DOHH2 (cell line): ENCODE measurements around the gene SLC17A4.

Experiments used
- H3F3A ChIP-seq: fragments of 200-600 bp; sonication (generic), shearing (Covaris generic); 2 replicates; pipeline ENCODE4 v1.6.0; 2016; ENCODE audit warnings: antibody characterized with exemption, mild to moderate bottlenecking; ENCODE audit not compliant: control insufficient read depth, insufficient read depth
- H3K27ac ChIP-seq: fragments of 200-600 bp; sonication (generic); 2 replicates; pipeline ENCODE4 v1.5.1; 2014; ENCODE audit warnings: low read depth, mild to moderate bottlenecking, low read length, moderate library complexity
- H3K27me3 ChIP-seq: fragments of 200-600 bp; sonication (generic); 2 replicates; pipeline ENCODE4 v1.6.1; 2014; ENCODE audit warnings: mild to moderate bottlenecking, low read length, mixed read lengths; ENCODE audit not compliant: control insufficient read depth
- H3K36me3 ChIP-seq: fragments of 200-600 bp; sonication (generic); 2 replicates; pipeline ENCODE4 v1.6.1; 2014; ENCODE audit warnings: mild to moderate bottlenecking, low read length, moderate library complexity, mixed read lengths; ENCODE audit not compliant: control insufficient read depth
- H3K4me1 ChIP-seq: fragments of 200-600 bp; sonication (generic); 2 replicates; pipeline ENCODE4 v1.6.1; 2014; ENCODE audit warnings: mild to moderate bottlenecking, low read length, mixed read lengths; ENCODE audit not compliant: control insufficient read depth
- H3K4me2 ChIP-seq: fragments of 200-600 bp; sonication (generic); 2 replicates; pipeline ENCODE4 v1.6.0; 2014; ENCODE audit warnings: mild to moderate bottlenecking, low read length, moderate library complexity
- H3K4me3 ChIP-seq: fragments of 200-600 bp; sonication (generic); 2 replicates; pipeline ENCODE4 v1.5.1; 2014; ENCODE audit warnings: mild to moderate bottlenecking, low read length, mixed read lengths
- H3K79me2 ChIP-seq: fragments of 200-600 bp; sonication (generic); 2 replicates; pipeline ENCODE4 v1.6.1; 2014; ENCODE audit warnings: mild to moderate bottlenecking, low read length, mixed read lengths; ENCODE audit not compliant: control insufficient read depth
- H3K9me2 ChIP-seq: fragments of 200-600 bp; sonication (generic); replicated peaks from 2 replicates; pipeline ENCODE4 v1.6.1; 2014; ENCODE audit warnings: mild to moderate bottlenecking, low read length, mixed read lengths; ENCODE audit not compliant: control insufficient read depth
- H3K9me3 ChIP-seq: fragments of 200-600 bp; sonication (generic); 2 replicates; pipeline ENCODE4 v1.6.1; 2014; ENCODE audit warnings: antibody characterized with exemption, low read length, mixed read lengths; ENCODE audit not compliant: control insufficient read depth, insufficient read depth
- H4K20me1 ChIP-seq: fragments of 200-600 bp; sonication (generic); 2 replicates; pipeline ENCODE4 v1.6.0; 2014; ENCODE audit warnings: low read depth, mild to moderate bottlenecking, antibody characterized with exemption, low read length, moderate library complexity; ENCODE audit not compliant: control insufficient read depth, insufficient read depth
- CTCF ChIP-seq: fragments of 200-600 bp; sonication (generic); IDR thresholded peaks from one replicate; pipeline ENCODE4 v1.5.1; 2014; ENCODE audit warnings: antibody characterized with exemption, mild to moderate bottlenecking, low read depth, low read length; ENCODE audit not compliant: poor library complexity, severe bottlenecking
- EZH2phosphoT487 ChIP-seq: fragments of 200-600 bp; sonication (generic); IDR thresholded peaks from 2 replicates; pipeline ENCODE4 v1.6.1; 2017; ENCODE audit warnings: borderline replicate concordance, mild to moderate bottlenecking, antibody characterized with exemption, low read length, moderate library complexity, mixed read lengths

Gene SLC17A4

DNA sequence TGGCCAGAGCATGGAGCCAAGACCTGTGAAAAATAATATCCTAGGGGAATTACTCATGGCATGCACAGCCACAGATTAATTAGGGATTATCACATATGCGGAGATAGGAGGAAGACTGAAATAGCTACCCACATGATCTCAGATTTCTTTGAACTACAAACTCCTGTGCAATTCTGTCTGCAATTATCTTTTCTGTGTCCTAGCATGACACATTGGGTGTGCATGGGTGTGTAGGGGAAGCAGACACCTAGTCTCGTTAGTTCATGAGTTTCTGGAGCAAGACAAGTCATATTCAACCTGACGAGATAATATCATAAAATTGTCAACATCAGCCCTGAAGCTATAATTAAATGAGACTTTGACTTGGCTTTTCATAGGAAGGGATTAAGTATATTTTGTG, 3.6 kb upstream of the SLC17A4 start:
- no peaks in the 10 kb centered on the region for H3K79me2 ChIP-seq
- H3K9me3 ChIP-seq = no peaks in the 10 kb centered on the region
- H3K4me2 ChIP-seq = no peak overlapping the region
- no peak overlapping the region for H3K4me3 ChIP-seq
- H4K20me1 ChIP-seq = no peaks in the 10 kb centered on the region
- no peaks in the 10 kb centered on the region for H3F3A ChIP-seq
- no peaks in the 10 kb centered on the region for H3K4me1 ChIP-seq
- TF ChIP-seq CTCF = no peak
- no peak for TF ChIP-seq EZH2phosphoT487
- H3K27me3 ChIP-seq = no peaks in the 10 kb centered on the region; the same call in none of the 2 replicates
- H3K9me2 ChIP-seq = no peaks in the 10 kb centered on the region
- no peaks in the 10 kb centered on the region for H3K36me3 ChIP-seq
- no peak overlapping the region for H3K27ac ChIP-seq

DNA sequence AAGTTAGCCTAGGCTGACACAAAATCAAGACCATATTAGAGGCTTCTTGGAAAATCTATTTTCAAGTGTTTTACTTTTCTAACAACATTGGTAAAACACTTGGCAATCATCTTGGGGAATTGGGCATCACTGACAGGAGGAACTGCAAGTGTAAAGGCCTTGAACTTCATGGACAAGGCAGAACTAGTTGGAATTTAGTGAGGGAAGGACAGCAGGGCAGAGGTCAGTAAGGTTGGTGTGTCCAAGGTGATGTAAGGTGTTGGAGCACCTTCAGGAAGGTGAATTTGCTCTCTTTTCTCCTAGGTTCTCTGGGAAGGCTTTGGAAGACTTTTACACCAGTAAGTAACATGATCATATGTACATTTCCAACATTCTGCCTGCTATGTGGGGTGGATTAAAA, 1.5 kb upstream of the SLC17A4 start:
- Histone ChIP-seq H3K4me3 (no peak overlapping the region), H3K36me3 (no peaks in the 10 kb centered on the region), H3K9me3 (no peaks in the 10 kb centered on the region), H4K20me1 (no peaks in the 10 kb centered on the region), H3K79me2 (no peaks in the 10 kb centered on the region), H3K27ac (no peak overlapping the region), H3K9me2 (no peaks in the 10 kb centered on the region), H3F3A (no peaks in the 10 kb centered on the region), H3K27me3 (no peaks in the 10 kb centered on the region; the same call in 1 of the 2 replicates), H3K4me2 (no peak overlapping the region), H3K4me1 (no peaks in the 10 kb centered on the region)
- TF ChIP-seq CTCF = no peak
- no peak for TF ChIP-seq EZH2phosphoT487

DNA sequence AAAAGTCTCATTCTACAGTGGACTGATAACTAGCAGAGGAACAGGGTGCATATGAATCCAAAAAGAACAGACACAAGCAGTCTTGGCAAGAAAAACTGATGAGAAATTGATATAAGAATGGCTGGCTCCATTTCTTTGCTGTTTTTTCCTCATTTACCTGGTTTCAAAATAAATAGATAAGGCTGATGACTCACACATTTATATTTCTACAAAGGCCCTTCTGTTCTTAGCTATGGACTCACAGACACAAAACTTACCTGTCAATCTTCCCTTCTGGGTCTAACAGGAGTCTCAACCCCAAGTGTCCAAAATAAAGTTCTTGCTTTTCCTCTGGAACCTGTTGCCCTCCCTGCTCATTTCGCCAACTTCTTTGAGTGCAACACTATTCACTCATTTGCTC, 941 bp downstream of the SLC17A4 start:
- TF ChIP-seq EZH2phosphoT487 (no peak), CTCF (no peak)
- H4K20me1 ChIP-seq = no peaks in the 10 kb centered on the region
- no peaks in the 10 kb centered on the region for H3F3A ChIP-seq
- no peaks in the 10 kb centered on the region for H3K36me3 ChIP-seq
- H3K4me2 ChIP-seq = no peak overlapping the region
- no peak overlapping the region for H3K27ac ChIP-seq
- H3K79me2 ChIP-seq = no peaks in the 10 kb centered on the region
- no peaks in the 10 kb centered on the region for H3K9me2 ChIP-seq
- no peak overlapping the region for H3K4me3 ChIP-seq
- H3K27me3 ChIP-seq = no peaks in the 10 kb centered on the region; the same call in 1 of the 2 replicates
- H3K9me3 ChIP-seq = no peaks in the 10 kb centered on the region
- H3K4me1 ChIP-seq = no peaks in the 10 kb centered on the region
